Activated T-helper 9 cell treated with anti-CD3 and anti-CD28 coated beads, Interleukin-2, amount 50 U/mL, for 16 hours (primary cell): ENCODE data around the gene DR1.

Source experiments
- DNase-seq: peaks from one replicate; pipeline ENCODE4 v3.0.0-alpha.2; 2020; ENCODE audit warnings: low read depth

The DR1 gene

GRCh38 chr1:93394514-93394913 lies 48.8 kb downstream of the DR1 start:
- no peak for DNase-seq

DNA sequence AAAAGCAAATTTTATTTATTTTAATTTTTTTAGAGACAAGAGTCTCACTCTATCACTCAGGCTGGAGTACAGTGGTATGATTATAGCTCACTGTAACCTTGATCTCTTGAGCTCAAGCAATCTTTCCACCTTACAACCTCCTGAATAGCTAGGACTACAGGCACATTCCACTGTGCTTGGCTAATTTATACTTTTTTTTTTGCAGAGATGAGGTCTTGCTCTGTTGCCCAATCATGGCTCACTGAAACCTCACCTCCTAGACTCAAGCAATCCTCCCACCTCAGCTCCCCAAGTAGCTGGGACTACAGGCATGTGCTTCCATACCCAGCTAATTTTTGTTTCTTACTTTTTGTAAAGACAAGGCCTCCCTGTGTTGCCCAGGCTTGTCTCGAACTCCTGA lies 49.5 kb downstream of the DR1 start:
- DNase-seq: no peak

GRCh38 chr1:93399781-93400180 lies 54.1 kb downstream of the DR1 start:
- DNase-seq: no peak

DNA sequence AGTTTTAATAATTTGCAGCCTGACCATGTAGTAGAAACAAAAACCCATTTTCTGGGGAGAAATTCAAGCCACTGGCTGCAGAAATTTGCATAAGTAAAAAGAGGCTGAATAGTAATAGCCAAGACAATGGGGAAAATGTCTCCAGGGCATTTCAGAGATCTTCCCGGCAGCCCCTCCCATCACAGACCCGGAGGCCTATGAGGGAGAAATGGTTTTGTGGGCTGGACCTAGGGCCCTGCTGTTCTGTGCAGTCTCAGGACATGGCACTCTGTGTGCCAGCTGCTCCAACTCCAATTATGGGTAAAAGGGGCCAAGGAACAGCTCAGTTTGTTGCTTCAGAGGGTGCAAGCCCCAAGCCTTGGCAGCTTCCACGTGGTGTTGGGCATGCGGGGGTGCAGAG lies 62.5 kb downstream of the DR1 start:
- no peak for DNase-seq

GRCh38 chr1:93411000-93411399 lies 65.3 kb downstream of the DR1 start:
- DNase-seq: no peak

DNA sequence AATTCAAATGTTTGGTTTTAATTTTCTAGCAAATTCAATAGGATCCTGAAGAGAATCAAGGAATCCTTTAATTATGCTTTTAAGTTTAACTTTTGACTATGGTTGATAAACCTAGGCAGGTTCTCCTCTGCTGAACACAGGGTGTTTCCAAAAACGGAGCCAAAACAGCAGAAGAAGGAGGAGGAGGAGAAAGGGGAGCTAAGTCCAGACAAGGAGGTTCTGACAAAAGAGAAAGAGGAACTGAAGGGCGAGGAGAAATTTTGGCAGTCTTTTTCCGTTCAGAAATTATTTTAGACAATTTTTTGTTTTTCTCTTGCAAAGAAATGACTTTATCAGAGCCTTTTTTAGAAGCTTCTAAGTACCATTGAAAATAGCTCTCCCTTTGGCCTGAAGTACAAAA lies 69.0 kb downstream of the DR1 start:
- no peak for DNase-seq

DNA sequence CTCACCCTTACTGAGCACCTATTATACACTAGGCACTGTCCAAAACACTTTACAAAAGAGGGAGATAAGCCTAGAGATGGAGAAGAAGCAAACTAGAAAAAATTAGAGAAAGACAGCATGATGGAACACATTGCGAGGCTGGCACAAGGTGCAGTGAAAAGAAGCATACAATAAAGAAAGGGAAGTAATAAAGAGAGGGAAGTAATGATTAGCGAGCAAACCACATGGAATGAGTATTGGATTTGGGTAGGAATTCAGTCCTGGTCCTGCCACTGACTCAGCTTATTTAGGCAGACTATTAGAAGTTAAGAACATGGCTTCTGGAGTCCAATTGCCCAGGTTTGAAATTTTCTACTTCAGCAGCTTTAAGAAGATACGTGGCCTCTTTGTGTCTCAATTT lies 69.6 kb downstream of the DR1 start:
- no peak for DNase-seq

GRCh38 chr1:93416183-93416582 lies 70.5 kb downstream of the DR1 start:
- no peak for DNase-seq
